ENCODE results near the gene BAX.

- TF ChIP-seq ZKSCAN1 (IDR thresholded peaks at IDR 0.05; ENCODE audit: low read depth, low read length) (no peak), NCOR1 (IDR thresholded peaks at IDR 0.05) (no peak), SRSF1 (IDR thresholded peaks at IDR 0.05; ENCODE audit: low read depth, low read length) (no peak), NR2C2 (CRISPR knock-in tag; IDR thresholded peaks at IDR 0.05) (no peak), NR2C2 (tag; IDR thresholded peaks at IDR 0.05) (no peak), RNF2 (IDR thresholded peaks at IDR 0.05) (no peak), RFX5 (IDR thresholded peaks at IDR 0.05; ENCODE audit: low read depth, low read length) (no peak), ZBTB2 (IDR thresholded peaks at IDR 0.05) (no peak)
These were observed 56.5 kb downstream of the BAX start for GRCh38 chr19:49011194-49011593.
